22Rv1 (cell line): ENCODE results near the gene NID1.

Experiments used
- H3K27ac ChIP-seq: fragments of 450-650 bp; 2 replicates; pipeline ENCODE4 v1.5.1; 2017
- ZFX ChIP-seq: fragments of 450-650 bp; IDR thresholded peaks from 2 replicates; pipeline ENCODE4 v1.6.1; 2017; ENCODE audit warnings: antibody characterized with exemption, borderline replicate concordance
- TF ChIP-seq, protein P1 (sequence below): fragments of 450-650 bp; IDR thresholded peaks from 2 replicates; pipeline ENCODE4 v1.5.1; 2017; ENCODE audit warnings: mild to moderate bottlenecking

Gene NID1

GRCh38 chr1:236044341-236044740 is 20.5 kb downstream of the NID1 start:
- no peak overlapping the region for H3K27ac ChIP-seq
- TF ChIP-seq, protein P1, sequence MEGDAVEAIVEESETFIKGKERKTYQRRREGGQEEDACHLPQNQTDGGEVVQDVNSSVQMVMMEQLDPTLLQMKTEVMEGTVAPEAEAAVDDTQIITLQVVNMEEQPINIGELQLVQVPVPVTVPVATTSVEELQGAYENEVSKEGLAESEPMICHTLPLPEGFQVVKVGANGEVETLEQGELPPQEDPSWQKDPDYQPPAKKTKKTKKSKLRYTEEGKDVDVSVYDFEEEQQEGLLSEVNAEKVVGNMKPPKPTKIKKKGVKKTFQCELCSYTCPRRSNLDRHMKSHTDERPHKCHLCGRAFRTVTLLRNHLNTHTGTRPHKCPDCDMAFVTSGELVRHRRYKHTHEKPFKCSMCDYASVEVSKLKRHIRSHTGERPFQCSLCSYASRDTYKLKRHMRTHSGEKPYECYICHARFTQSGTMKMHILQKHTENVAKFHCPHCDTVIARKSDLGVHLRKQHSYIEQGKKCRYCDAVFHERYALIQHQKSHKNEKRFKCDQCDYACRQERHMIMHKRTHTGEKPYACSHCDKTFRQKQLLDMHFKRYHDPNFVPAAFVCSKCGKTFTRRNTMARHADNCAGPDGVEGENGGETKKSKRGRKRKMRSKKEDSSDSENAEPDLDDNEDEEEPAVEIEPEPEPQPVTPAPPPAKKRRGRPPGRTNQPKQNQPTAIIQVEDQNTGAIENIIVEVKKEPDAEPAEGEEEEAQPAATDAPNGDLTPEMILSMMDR = no peak
- no peak for TF ChIP-seq ZFX

DNA sequence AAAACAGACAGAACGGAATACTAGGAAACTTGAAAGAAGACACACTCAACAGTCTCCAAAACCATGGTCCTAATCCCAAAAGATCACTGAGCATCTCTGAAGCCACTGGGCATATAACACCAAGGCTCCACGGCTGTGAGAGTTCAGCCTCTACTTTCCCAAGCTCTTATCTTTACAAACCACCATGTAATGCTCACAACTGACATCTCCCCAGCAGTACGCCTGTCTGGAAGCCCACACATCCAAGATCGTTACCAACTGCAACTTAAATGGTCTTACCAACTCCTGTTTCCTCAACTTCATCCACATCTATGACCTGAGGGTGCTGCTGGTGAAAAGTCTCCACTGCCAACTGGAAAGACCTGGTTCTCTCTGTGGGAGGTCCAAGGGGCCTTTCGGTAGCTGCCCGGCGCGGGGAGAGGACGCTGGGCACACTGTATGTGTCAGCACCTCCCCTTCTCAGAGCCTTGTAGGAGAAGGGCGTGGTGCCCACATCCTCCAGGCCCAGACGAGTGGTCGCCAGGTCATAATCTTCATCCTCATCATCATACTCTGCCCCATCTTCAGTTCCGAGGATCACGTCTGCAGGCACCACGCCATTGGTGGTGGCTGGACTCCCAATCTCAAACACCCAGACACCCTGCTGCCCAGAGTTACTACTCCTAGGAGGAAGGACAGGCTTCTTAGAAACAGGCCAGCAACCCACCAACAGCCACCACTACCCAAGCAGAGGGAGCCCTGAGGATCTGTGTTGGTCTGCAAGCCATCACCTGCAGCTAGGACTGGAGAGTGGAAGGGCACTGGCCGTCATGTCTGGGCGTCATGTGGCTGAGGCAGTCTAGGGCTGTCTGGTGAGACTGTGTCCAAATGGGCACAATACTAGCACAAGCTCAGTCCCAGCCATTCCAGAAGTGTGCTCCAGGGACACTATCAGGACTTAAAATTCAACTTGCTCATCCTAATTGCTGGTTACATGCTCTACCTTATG is 23.0 kb downstream of the NID1 start:
- TF ChIP-seq, protein P1 = no peak
- no peak for TF ChIP-seq ZFX
- H3K27ac ChIP-seq = no peak overlapping the region

DNA sequence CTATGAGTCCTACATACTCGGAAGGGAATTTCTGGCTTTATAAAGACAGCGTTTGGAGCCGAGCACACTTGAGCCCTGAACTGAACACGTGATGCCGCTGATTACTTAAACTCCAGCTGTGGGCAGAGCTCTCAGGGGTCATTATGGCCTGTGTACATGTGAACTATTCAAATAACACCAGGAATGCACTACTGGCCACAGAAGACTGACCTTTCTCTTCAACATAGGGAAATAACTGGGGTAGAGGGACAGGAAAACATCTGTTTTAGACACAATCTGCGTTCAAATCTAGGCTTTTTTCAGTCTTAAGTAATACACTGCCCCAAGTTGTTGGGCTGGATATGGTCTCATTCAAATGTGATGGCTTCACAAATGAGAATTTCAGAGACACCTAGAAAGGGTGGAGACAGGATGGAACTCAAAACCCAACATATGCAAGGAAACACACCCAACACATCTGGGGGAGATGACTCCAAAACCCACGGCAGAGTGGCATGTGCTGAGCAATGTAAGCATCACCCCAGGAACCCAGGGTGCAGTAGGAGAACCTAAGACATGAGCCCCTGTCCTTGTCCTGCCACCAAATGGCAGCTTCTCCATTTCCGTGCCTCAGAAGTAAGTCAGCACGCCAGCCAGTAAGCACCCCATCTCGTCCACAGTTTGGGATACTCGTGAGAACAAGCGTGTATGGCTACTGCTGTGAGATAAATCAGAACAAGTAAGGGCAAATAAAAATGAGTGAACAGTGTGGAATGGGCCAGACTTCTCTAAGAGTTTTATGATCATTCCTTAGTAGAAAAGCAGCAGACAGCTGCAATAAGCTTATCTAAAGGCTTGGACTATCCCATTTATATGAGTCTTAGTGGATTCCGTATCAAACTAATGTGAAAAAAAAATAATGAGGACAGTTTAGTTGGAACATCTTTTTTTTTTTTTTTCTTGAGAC is 24.9 kb downstream of the NID1 start:
- no peak overlapping the region for H3K27ac ChIP-seq
- TF ChIP-seq ZFX = no peak
- TF ChIP-seq, protein P1 = no peak

- H3K27ac ChIP-seq = no peak overlapping the region
- TF ChIP-seq ZFX = no peak
These were observed 26.9 kb downstream of the NID1 start for GRCh38 chr1:236038034-236038433.

- no peak for TF ChIP-seq ZFX
- TF ChIP-seq, protein P1 = no peak
- H3K27ac ChIP-seq = no peak overlapping the region
These were observed 29.2 kb downstream of the NID1 start for GRCh38 chr1:236035681-236036101.

- H3K27ac ChIP-seq = no peak overlapping the region
- TF ChIP-seq, protein P1 = no peak
- no peak for TF ChIP-seq ZFX
These were observed 31.6 kb downstream of the NID1 start for GRCh38 chr1:236033336-236033735.

- no peak for TF ChIP-seq ZFX
- no peak overlapping the region for H3K27ac ChIP-seq
These were observed 34.4 kb downstream of the NID1 start for GRCh38 chr1:236030534-236030933.
